Measurements from ENCODE around the gene ARSB. TPM values are rescaled to one million over a fixed set of nuclear protein-coding genes. Genes with fewer than 3 reads are reported as not detected.
"Not testable (repeated sequence)": the region's sequence is repeated elsewhere in the genome, so short reads cannot be mapped to it uniquely, and the experiment has no call there.

ARSB gene
- total RNA-seq, 2 experiments from 2014 or later = 19.2 to 21.0 TPM

GRCh38 chr5:78765756-78766411 is 219.2 kb downstream of the ARSB start:
- ChIA-PET CTCF (no interaction called here), POLR2A (no interaction called here)

GRCh38 chr5:78765116-78765515 is 220.0 kb downstream of the ARSB start:
- CTCF ChIA-PET = no interaction called here
- POLR2A ChIA-PET = no interaction called here

- POLR2A ChIA-PET = no interaction called here
Observed at GRCh38 chr5:78763659-78764189, 221.4 kb downstream of the ARSB start.

GRCh38 chr5:78762743-78763142 is 222.4 kb downstream of the ARSB start:
- POLR2A ChIA-PET, CTCF ChIA-PET: not testable (repeated sequence)

More at GRCh38 chr5:78763659-78764189, 221.4 kb downstream of the ARSB start:
- CTCF ChIA-PET = no interaction called here

GRCh38 chr5:78761840-78762239 is 223.3 kb downstream of the ARSB start:
- CTCF ChIA-PET = no interaction called here
- POLR2A ChIA-PET = no interaction called here

DNA sequence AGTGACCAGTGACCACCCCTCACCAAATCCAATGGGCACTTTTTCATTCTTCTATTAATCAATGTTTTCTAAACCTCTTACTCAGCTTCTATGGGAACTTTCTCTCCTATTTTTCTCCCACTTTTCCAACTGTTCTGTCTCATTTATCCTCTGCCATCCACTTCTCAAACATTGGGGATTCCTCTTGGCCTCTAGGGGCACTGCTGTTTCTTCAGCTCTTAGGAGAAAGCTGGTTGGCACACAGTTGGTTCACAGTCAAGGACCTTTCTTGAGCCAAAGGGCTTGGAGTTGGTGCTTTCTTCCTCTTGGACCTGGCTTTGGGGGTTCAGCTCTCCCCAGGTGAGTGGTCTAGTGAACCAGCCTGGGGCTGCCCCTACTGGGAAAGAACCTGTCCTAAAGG is 224.3 kb downstream of the ARSB start:
- POLR2A ChIA-PET = no interaction called here
- CTCF ChIA-PET = interaction anchor here (0.6 kb wide), 1 partner anchor 32 kb away, joined by 4 read pairs; no protein-coding TSS in a partner anchor

DNA sequence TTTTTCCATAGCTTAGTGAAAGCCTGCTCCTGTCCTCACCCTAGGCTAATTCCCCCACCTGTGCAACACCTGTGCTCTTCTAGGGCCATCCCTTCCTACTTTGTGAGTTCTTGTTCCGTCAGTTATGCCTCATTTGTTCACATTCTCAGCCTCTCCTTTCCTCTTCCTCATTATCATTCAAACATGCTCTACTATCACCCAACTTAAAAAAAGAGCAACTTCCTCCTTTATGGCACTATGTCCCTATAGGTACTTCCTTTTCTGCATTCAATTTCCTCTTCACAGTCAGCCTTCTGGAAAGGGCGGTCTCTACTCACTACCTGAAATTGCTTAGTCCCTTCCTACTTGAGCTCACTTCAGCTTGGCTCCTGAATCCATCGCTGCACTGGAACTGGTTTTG is 224.7 kb downstream of the ARSB start:
- CTCF ChIA-PET = interaction anchor here (0.6 kb wide), 1 partner anchor 32 kb away, joined by 4 read pairs; no protein-coding TSS in a partner anchor

DNA sequence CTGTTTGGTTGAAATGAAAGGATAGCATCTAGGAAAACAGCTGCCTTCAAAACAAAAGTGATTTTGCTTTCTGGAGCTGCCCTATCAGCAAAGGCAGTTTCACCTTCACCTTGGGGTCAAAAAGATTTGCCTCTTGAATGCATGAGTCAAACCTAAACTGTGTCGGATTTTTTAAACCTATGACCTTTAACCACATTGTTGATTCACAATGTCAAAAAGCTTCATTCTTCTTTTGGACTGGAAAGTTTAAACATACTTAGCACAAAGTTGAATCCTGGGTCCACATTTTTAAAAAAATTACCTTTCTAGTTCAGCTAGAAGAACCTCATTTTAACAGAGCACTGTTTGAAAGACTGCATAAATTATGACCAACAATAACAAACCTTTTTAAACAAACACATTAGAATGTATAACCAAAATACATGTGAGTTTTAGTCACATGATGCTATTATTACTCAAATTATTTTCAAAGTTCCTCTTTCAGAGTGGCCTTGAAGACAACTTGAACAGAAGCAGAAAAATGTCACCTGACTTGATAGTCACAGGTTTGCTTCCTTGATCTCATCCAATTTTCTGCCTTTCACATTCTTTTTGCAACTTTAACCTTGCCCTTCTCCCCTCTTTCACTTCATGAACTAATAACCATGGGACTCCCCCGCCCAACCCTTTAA is 226.8 kb downstream of the ARSB start:
- ChIA-PET CTCF (no interaction called here), POLR2A (no interaction called here)

More for the DNA sequence above, 224.7 kb downstream of the ARSB start:
- POLR2A ChIA-PET = no interaction called here

- ChIA-PET POLR2A (no interaction called here), CTCF (no interaction called here)
Observed at GRCh38 chr5:78757269-78758053, 227.6 kb downstream of the ARSB start.

DNA sequence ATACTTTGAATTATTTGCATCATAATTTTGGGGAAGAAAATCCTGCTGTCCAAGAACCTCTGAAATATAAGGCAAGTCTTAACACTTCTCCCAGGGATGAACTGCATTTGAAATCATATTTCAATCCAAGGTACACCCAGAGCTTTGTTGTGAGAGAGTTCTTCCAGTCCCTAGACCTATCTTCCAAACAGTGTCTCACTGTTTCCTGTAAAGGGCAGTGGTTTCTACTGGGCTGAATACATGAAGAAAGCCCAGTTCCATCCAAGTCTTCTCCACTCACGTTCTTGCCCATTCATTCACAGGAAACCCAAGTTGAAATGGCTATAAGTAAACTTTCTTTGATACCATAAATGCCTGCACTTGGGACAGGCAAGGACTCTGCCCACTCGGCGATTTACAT is 228.3 kb downstream of the ARSB start:
- CTCF ChIA-PET = no interaction called here

DNA sequence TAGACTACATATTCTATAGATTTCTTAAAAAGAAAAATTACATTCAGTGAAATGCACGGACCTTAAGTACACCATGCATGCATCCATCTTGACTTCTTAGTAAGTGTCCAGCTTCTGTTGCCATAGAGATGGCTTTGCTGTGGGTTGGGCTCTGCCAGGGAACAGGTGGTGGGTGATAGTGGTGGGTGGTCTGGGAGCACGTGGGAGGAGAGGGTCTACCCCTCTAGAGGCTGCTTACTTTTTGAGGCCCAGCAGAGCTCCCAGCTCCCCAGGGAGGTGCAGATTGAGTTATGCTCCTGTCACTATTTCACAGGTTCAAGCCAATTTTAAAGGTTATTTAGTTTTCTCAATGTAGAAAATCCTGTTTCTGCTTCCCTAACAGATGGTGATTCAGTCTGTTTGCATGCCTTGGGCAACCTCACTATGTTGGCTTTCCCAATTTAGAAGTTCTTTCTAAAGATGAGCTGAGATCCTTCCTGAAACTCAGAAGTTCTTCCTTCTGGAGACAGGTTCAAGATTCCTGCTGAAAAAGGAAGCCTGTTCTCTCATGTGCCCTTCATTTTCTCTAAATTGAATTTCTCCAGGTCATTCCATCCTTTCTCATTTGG is 229.2 kb downstream of the ARSB start:
- POLR2A ChIA-PET = no interaction called here

More for the DNA sequence above, 228.3 kb downstream of the ARSB start:
- POLR2A ChIA-PET = no interaction called here

DNA sequence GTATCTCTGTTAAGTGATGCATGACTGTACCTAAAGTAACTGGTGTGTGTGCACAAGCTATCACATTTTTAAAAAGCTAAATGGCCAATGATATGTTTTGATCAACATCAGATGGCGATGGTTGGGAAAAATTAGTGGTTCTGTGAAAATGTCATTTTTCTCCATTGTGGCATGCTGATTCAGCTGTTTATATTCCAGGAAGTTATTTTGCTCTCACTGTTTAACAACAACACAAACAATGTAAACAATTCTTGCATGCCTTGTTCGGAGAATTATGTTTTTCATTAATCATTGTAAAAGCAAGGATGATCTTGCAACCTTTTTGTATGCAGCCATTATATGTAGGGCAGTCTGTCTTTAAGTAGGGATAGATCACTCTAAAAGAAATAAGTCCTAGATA is 230.5 kb downstream of the ARSB start:
- POLR2A ChIA-PET = no interaction called here
- CTCF ChIA-PET = no interaction called here

More for the DNA sequence above, 229.2 kb downstream of the ARSB start:
- CTCF ChIA-PET = interaction anchor here (0.9 kb wide), 1 partner anchor 9 kb away, joined by 3 read pairs; no protein-coding TSS in a partner anchor

GRCh38 chr5:78753093-78753531 is 232.0 kb downstream of the ARSB start:
- ChIA-PET CTCF (interaction anchor here (0.7 kb wide), 1 partner anchor 325 kb away, joined by 5 read pairs; no protein-coding TSS in a partner anchor), POLR2A (no interaction called here)

- ChIA-PET POLR2A (no interaction called here), CTCF (no interaction called here)
Observed at GRCh38 chr5:78751872-78752271, 233.2 kb downstream of the ARSB start.

GRCh38 chr5:78750281-78750680 is 234.8 kb downstream of the ARSB start:
- POLR2A ChIA-PET = no interaction called here
- CTCF ChIA-PET = no interaction called here

GRCh38 chr5:78747705-78748359 is 237.3 kb downstream of the ARSB start:
- ChIA-PET POLR2A (no interaction called here), CTCF (interaction anchor here (0.6 kb wide), 1 partner anchor 8 kb away, joined by 3 read pairs; no protein-coding TSS in a partner anchor)

GRCh38 chr5:78747055-78747454 is 238.1 kb downstream of the ARSB start:
- POLR2A ChIA-PET = no interaction called here
- CTCF ChIA-PET = interaction anchor here (0.6 kb wide), 1 partner anchor 9 kb away, joined by 3 read pairs; no protein-coding TSS in a partner anchor

- POLR2A ChIA-PET = no interaction called here
- CTCF ChIA-PET = no interaction called here
Observed at GRCh38 chr5:78746021-78746770, 238.9 kb downstream of the ARSB start.
